ENCODE results near the gene PTCD3. TPM values are rescaled to one million over a fixed set of nuclear protein-coding genes. Genes with fewer than 3 reads are reported as not detected.
A peak's percentile ranks its signal among the peaks of the same experiment; 100 is the strongest.

Gene PTCD3
- total and polyA plus RNA-seq, 2 of the 4 experiments (the other 2 are of a cell fraction) = 44.0 to 48.9 TPM

- ATAC-seq (ENCODE audit: low read depth) (no peak; the same call in 1 of the 2 replicates), DNase-seq (peak; percentile 30)
- no peak overlapping the region for H4K91ac ChIP-seq (ENCODE audit: insufficient read depth, low read depth, low read length)
- no peak overlapping the region for H3K56ac ChIP-seq (ENCODE audit: extremely low read depth, insufficient read depth, low read length)
- no peak overlapping the region for H4K5ac ChIP-seq (ENCODE audit: low read depth, low read length)
- no peak overlapping the region for H2AK9ac ChIP-seq (replicated peaks; ENCODE audit: low read depth, low read length, poor library complexity)
- H3K23ac ChIP-seq (ENCODE audit: low read depth, low read length) = no peak overlapping the region
- 46% methylated on average over 2 of the region's 7 CpGs; no CpG with 5 or more reads in 1 of the 2 experiments for whole genome bisulfite sequencing, 2 experiments (ENCODE audit: extremely low coverage in 2 of 2, insufficient read length in 1 of 2)
- H3K4me3 ChIP-seq (ENCODE audit: insufficient read depth, low read depth, low read length) = no peak overlapping the region
- POLR2A ChIA-PET (ENCODE audit: unreplicated experiment) = no interaction called here
- H3K18ac ChIP-seq (ENCODE audit: low read depth, low read length) = no peak overlapping the region
- H2BK15ac ChIP-seq (ENCODE audit: low read depth, low read length) = no peak overlapping the region
- no peak overlapping the region for H3K9ac ChIP-seq (ENCODE audit: low read depth, low read length)
- in situ Hi-C loops (cut with MboI; ENCODE audit: low sequenced_read_pairs) (no loop called here), intact Hi-C loops (cut with micrococcal nuclease) (no loop called here), dilution Hi-C loops (cut with HindIII; ENCODE audit: low sequenced_read_pairs, unreplicated experiment) (no loop called here)
- no peaks in the 10 kb centered on the region for H4K20me1 ChIP-seq (ENCODE audit: insufficient read depth, low read length)
- no peak overlapping the region for H2BK5ac ChIP-seq (ENCODE audit: low read depth, low read length, poor library complexity, severe bottlenecking)
- H3K4ac ChIP-seq (ENCODE audit: low read depth, low read length) = no peak overlapping the region
- H2AK5ac ChIP-seq (ENCODE audit: low read depth, low read length) = no peak overlapping the region
- H2BK20ac ChIP-seq (ENCODE audit: low read depth, low read length) = no peak overlapping the region
- no peaks in the 10 kb centered on the region; the same call in 1 of the 2 replicates for H3K9me1 ChIP-seq (ENCODE audit: insufficient read depth, low read length)
- no peak overlapping the region for H2BK120ac ChIP-seq (ENCODE audit: low read depth, low read length)
- no peak overlapping the region for H2AFZ ChIP-seq (replicated peaks; ENCODE audit: low read length, poor library complexity)
- no peaks in the 10 kb centered on the region for H3K9me3 ChIP-seq (ENCODE audit: control insufficient read depth, insufficient read depth, low read length)
- BruUV-seq (replicated peaks) = no TSS peak
- no peak overlapping the region for H3K14ac ChIP-seq (replicated peaks; ENCODE audit: low read depth, low read length)
- H3K27me3 ChIP-seq (ENCODE audit: control insufficient read depth, insufficient read depth, low read length) = no peaks in the 10 kb centered on the region
- peaks cover 36% of the 10 kb centered on the region for H3K36me3 ChIP-seq (ENCODE audit: control insufficient read depth, insufficient read depth, low read length)
- no peak for TF ChIP-seq RFX5 (IDR thresholded peaks at IDR 0.05; ENCODE audit: low read depth, low read length)
- peaks cover 3% of the 10 kb centered on the region; the same call in 1 of the 2 replicates for H3K4me1 ChIP-seq (ENCODE audit: control insufficient read depth, insufficient read depth, low read length)
- H3K27ac ChIP-seq (ENCODE audit: insufficient read depth, low read length) = no peak overlapping the region
- H3K79me1 ChIP-seq (ENCODE audit: low read depth in 1 of 2, low read length in 2 of 2) = peaks cover 3 to 21% of the 10 kb centered on the region in 2 experiments; a peak in 3 of 4 replicates
- H3K4me2 ChIP-seq (ENCODE audit: low read depth, low read length) = no peak overlapping the region
- CTCF ChIA-PET = interaction anchor here (1.0 to 2.2 kb wide), 4 partner anchors 10 to 241 kb away, joined by 3 to 7 read pairs (median 4); no protein-coding TSS in a partner anchor
- H4K8ac ChIP-seq (ENCODE audit: low read depth in 2 of 2, low read length in 2 of 2) = no peak overlapping the region
These were observed 37.9 kb upstream of the PTCD3 start for GRCh38 chr2:86068136-86068588.
